ENCODE data around the gene MEI1. TPM values are rescaled to one million over a fixed set of nuclear protein-coding genes. Genes with fewer than 3 reads are reported as not detected.
A peak's percentile ranks its signal among the peaks of the same experiment; 100 is the strongest.

MEI1 gene
- total and polyA plus RNA-seq, 9 of the 15 experiments (the other 6 are each of a cell fraction or from before 2014, with no cell fraction given) = 0.08 to 0.68 (median 0.18) TPM; not detected in 2

- TF ChIP-seq SNAPC5 (CRISPR knock-in tag; IDR thresholded peaks at IDR 0.05) = no peak
- TF ChIP-seq ADNP (tag; IDR thresholded peaks at IDR 0.05) = no peak
- no peak for TF ChIP-seq KAT7 (CRISPR knock-in tag; IDR thresholded peaks at IDR 0.05; ENCODE audit: borderline replicate concordance)
- no peak for TF ChIP-seq HNRNPLL (IDR thresholded peaks at IDR 0.05; ENCODE audit: low read depth, low read length, poor library complexity, severe bottlenecking)
These were observed 46.7 kb downstream of the MEI1 start (continued) for GRCh38 chr22:41745968-41746367.

- ChIA-PET CTCF (ENCODE audit: low intra/inter-chr PET ratio) (interaction anchor here (0.6 kb wide), 1 partner anchor 354 kb away, joined by 3 read pairs; no protein-coding TSS in a partner anchor), POLR2A (interaction anchor here (0.8 kb wide), 1 partner anchor 34 kb away, joined by 3 read pairs; no protein-coding TSS in a partner anchor)
- ATAC-seq (peak; percentile 99), DNase-seq (ENCODE audit: extremely low read depth in 1 of 4, low spot score in 3 of 4) (peak; percentile 47 to 76 (median 60)), FAIRE-seq (peak; percentile 88)
- Histone ChIP-seq H3K4me3 (no peak overlapping the region), H3K27ac (ENCODE audit: extremely low read depth, low read depth, low read length) (no peak overlapping the region), H3K4me2 (ENCODE audit: insufficient read depth, low read length) (no peak overlapping the region), H3K9me1 (ENCODE audit: control insufficient read depth, insufficient read depth, low read length) (no peaks in the 10 kb centered on the region), H3K27me3 (ENCODE audit: control insufficient read depth in 2 of 2, insufficient read depth in 2 of 2, low read length in 2 of 2) (peaks cover 4 to 9% of the 10 kb centered on the region in 2 experiments; a peak in 1 of 5 replicates), H3K9ac (ENCODE audit: insufficient read depth in 1 of 2, low read depth in 2 of 2, low read length in 2 of 2) (no peak overlapping the region), H4K20me1 (replicated peaks; ENCODE audit: control insufficient read depth, insufficient read depth, low read length) (no peaks in the 10 kb centered on the region), H3K79me2 (ENCODE audit: control insufficient read depth, insufficient read depth, low read length) (no peaks in the 10 kb centered on the region), H3K36me3 (ENCODE audit: control insufficient read depth, insufficient read depth, low read length) (no peaks in the 10 kb centered on the region), H2AFZ (ENCODE audit: low read depth, low read length) (0 out of 2 replicates have a peak overlapping the region, but pooled peaks have one; percentile 54), H3K4me1 (replicated peaks in 1 of 2; ENCODE audit: control insufficient read depth in 2 of 2, insufficient read depth in 2 of 2, low read length in 2 of 2) (no peaks in the 10 kb centered on the region; a peak in 1 of 5 replicates), H3K9me3 (replicated peaks; ENCODE audit: control insufficient read depth, insufficient read depth, low read depth, low read length) (no peaks in the 10 kb centered on the region)
- intact Hi-C loops (cut with micrococcal nuclease) (loop anchor here (2.0 to 10.0 kb wide), 3 partner anchors 49 to 108 kb away; partner anchors contain the start of genes CCDC134 and MEI1), in situ Hi-C loops (cut with MboI) (no loop called here)
- 0% methylated on average over 3 of the region's 3 CpGs for WGBS (ENCODE audit: insufficient coverage, low coverage, missing lambda C conversion rate)
- BruUV-seq (replicated peaks) = no TSS peak
- TF ChIP-seq ZNF609 (CRISPR knock-in tag; IDR thresholded peaks at IDR 0.05; ENCODE audit: borderline replicate concordance) (no peak), CBX5 (IDR thresholded peaks at IDR 0.05; ENCODE audit: borderline replicate concordance, low read depth) (no peak)
These were observed 47.5 kb downstream of the MEI1 start for GRCh38 chr22:41746567-41747400.

Measured in K562 (cell line).